Astrocyte of the spinal cord (primary cell): ENCODE results near the gene S100A8.

Source experiments
- DNase-seq: peaks from one replicate; pipeline ENCODE4 v3.0.0; 2011; ENCODE audit warnings: low read depth, low spot score
- H3K4me3 ChIP-seq: 2 replicates; pipeline ENCODE4 v1.5.1; 2011; ENCODE audit warnings: low read depth, mild to moderate bottlenecking, low read length, moderate library complexity
- CTCF ChIP-seq: IDR thresholded peaks from 2 replicates; pipeline ENCODE4 v1.5.1; 2012; ENCODE audit warnings: low read depth, mild to moderate bottlenecking, low read length, inconsistent platforms
- in situ Hi-C: cut with HindIII; loops from 2 replicates; pipeline ENCODE4 v1.10.0; 2017; ENCODE audit warnings: low sequenced_read_pairs

S100A8 gene

GRCh38 chr1:153392822-153393221 is 1.9 kb upstream of the S100A8 start:
- no peak for TF ChIP-seq CTCF
- H3K4me3 ChIP-seq = no peak overlapping the region
- in situ Hi-C loops = no loop called here
- DNase-seq = no peak

- in situ Hi-C loops = no loop called here
- DNase-seq = no peak
- no peak for TF ChIP-seq CTCF
- no peak overlapping the region for H3K4me3 ChIP-seq
Observed at GRCh38 chr1:153392258-153392657, 1.4 kb upstream of the S100A8 start.

GRCh38 chr1:153389973-153390879 is 647 bp downstream of the S100A8 start:
- no peak overlapping the region for H3K4me3 ChIP-seq
- DNase-seq = no peak
- no peak for TF ChIP-seq CTCF
- in situ Hi-C loops = no loop called here

GRCh38 chr1:153389401-153389800 is 1.5 kb downstream of the S100A8 start:
- in situ Hi-C loops = no loop called here
- no peak for TF ChIP-seq CTCF
- DNase-seq = no peak
- no peak overlapping the region for H3K4me3 ChIP-seq

- DNase-seq = no peak
- in situ Hi-C loops = no loop called here
- no peak overlapping the region for H3K4me3 ChIP-seq
- TF ChIP-seq CTCF = no peak
Observed at GRCh38 chr1:153387785-153388184, 3.1 kb downstream of the S100A8 start.

GRCh38 chr1:153387001-153387400 is 3.9 kb downstream of the S100A8 start:
- DNase-seq = no peak
- no peak for TF ChIP-seq CTCF
- in situ Hi-C loops = no loop called here
- no peak overlapping the region for H3K4me3 ChIP-seq
